Fibroblast of upper back skin (primary cell): ENCODE data around the gene PRKCQ.
A peak's percentile ranks its signal among the peaks of the same experiment; 100 is the strongest.

Source experiments
- DNase-seq: peaks from one replicate; pipeline ENCODE4 v3.0.0-alpha.2; 2013

PRKCQ gene

GRCh38 chr10:6579904-6580278 is at the start of gene PRKCQ:
Gene PRKCQ (minus strand): TSS chr10:6580276. CDS start chr10:6515135, 65,141 bp downstream.
- DNase-seq = peak; percentile 22

GRCh38 chr10:6625428-6625827 is 45.4 kb upstream of the PRKCQ start:
- DNase-seq = no peak

GRCh38 chr10:6624392-6624791 is 44.3 kb upstream of the PRKCQ start:
- no peak for DNase-seq

- DNase-seq = no peak
These were observed 42.8 kb upstream of the PRKCQ start for GRCh38 chr10:6622921-6623320.

GRCh38 chr10:6621536-6621935 is 41.5 kb upstream of the PRKCQ start:
- peak; percentile 18 for DNase-seq

GRCh38 chr10:6619660-6620059 is 39.6 kb upstream of the PRKCQ start:
- no peak for DNase-seq

GRCh38 chr10:6618340-6618739 is 38.3 kb upstream of the PRKCQ start:
- DNase-seq = no peak

- DNase-seq = no peak
These were observed 37.4 kb upstream of the PRKCQ start for GRCh38 chr10:6617309-6618076.

GRCh38 chr10:6615971-6616370 is 35.9 kb upstream of the PRKCQ start:
- DNase-seq = no peak

GRCh38 chr10:6612371-6612770 is 32.3 kb upstream of the PRKCQ start:
- DNase-seq = no peak

GRCh38 chr10:6610647-6611046 is 30.6 kb upstream of the PRKCQ start:
- DNase-seq = no peak

- DNase-seq = no peak
These were observed 29.5 kb upstream of the PRKCQ start for GRCh38 chr10:6609625-6610024.

GRCh38 chr10:6607778-6608177 is 27.7 kb upstream of the PRKCQ start:
- DNase-seq = no peak

GRCh38 chr10:6607182-6607581 is 27.1 kb upstream of the PRKCQ start:
- no peak for DNase-seq

- DNase-seq = no peak
These were observed 23.4 kb upstream of the PRKCQ start for GRCh38 chr10:6603142-6604125.

- DNase-seq = no peak
These were observed 22.6 kb upstream of the PRKCQ start for GRCh38 chr10:6602700-6603084.

GRCh38 chr10:6602026-6602699 is 22.1 kb upstream of the PRKCQ start:
- DNase-seq = no peak

GRCh38 chr10:6601246-6601805 is 21.2 kb upstream of the PRKCQ start:
- DNase-seq = no peak

- no peak for DNase-seq
These were observed 20.3 kb upstream of the PRKCQ start for GRCh38 chr10:6600224-6600987.

- no peak for DNase-seq
These were observed 18.6 kb upstream of the PRKCQ start for GRCh38 chr10:6598679-6599078.

GRCh38 chr10:6597478-6597877 is 17.4 kb upstream of the PRKCQ start:
- DNase-seq = no peak

- DNase-seq = no peak
These were observed 15.4 kb upstream of the PRKCQ start for GRCh38 chr10:6595499-6595898.
